IPS-NIHi7 (cell line): Measurements from ENCODE around the gene DOK7.

ENCODE experiments used
- DNase-seq: peaks from one replicate; pipeline ENCODE4 v3.0.0; 2012; ENCODE audit warnings: mixed read lengths; ENCODE audit errors: extremely low spot score

DOK7 gene

GRCh38 chr4:3520796-3521600, 57.9 kb downstream of the DOK7 start:
- DNase-seq = no peak

- DNase-seq = no peak
Observed at GRCh38 chr4:3521621-3522325, 58.7 kb downstream of the DOK7 start.

GRCh38 chr4:3522326-3522640, 59.2 kb downstream of the DOK7 start:
- no peak for DNase-seq

GRCh38 chr4:3522651-3523050, 59.5 kb downstream of the DOK7 start:
- DNase-seq = no peak

- no peak for DNase-seq
Observed at GRCh38 chr4:3523146-3523627, 60.1 kb downstream of the DOK7 start.

GRCh38 chr4:3523628-3524221, 60.6 kb downstream of the DOK7 start:
- DNase-seq = no peak

GRCh38 chr4:3524349-3524748, 61.2 kb downstream of the DOK7 start:
- DNase-seq = no peak

- no peak for DNase-seq
Observed at GRCh38 chr4:3524920-3525319, 61.8 kb downstream of the DOK7 start.

GRCh38 chr4:3525532-3526430, 62.7 kb downstream of the DOK7 start:
- no peak for DNase-seq

- no peak for DNase-seq
Observed at GRCh38 chr4:3526456-3526855, 63.4 kb downstream of the DOK7 start.

GRCh38 chr4:3527101-3527913, 64.2 kb downstream of the DOK7 start:
- no peak for DNase-seq

GRCh38 chr4:3527914-3528876, 65.1 kb downstream of the DOK7 start:
- DNase-seq = no peak

GRCh38 chr4:3529363-3529762, 66.3 kb downstream of the DOK7 start:
- DNase-seq = no peak

- DNase-seq = no peak
Observed at GRCh38 chr4:3530051-3530450, 66.9 kb downstream of the DOK7 start.

- no peak for DNase-seq
Observed at GRCh38 chr4:3530663-3531254, 67.7 kb downstream of the DOK7 start.

GRCh38 chr4:3531318-3531878, 68.3 kb downstream of the DOK7 start:
- DNase-seq = no peak

GRCh38 chr4:3531879-3532750, 69.0 kb downstream of the DOK7 start, which contains the start of gene LRPAP1:
TSS of gene LRPAP1 (minus strand) at chr4:3532422. CDS start at chr4:3532412, 10 bp downstream.
- DNase-seq = peak; percentile 100
